Measurements from ENCODE around the gene CHPT1. TPM values are rescaled to one million over a fixed set of nuclear protein-coding genes. Genes with fewer than 3 reads are reported as not detected.

Gene CHPT1
- total RNA-seq: 38.9 and 53.0 TPM in 2 replicates

DNA sequence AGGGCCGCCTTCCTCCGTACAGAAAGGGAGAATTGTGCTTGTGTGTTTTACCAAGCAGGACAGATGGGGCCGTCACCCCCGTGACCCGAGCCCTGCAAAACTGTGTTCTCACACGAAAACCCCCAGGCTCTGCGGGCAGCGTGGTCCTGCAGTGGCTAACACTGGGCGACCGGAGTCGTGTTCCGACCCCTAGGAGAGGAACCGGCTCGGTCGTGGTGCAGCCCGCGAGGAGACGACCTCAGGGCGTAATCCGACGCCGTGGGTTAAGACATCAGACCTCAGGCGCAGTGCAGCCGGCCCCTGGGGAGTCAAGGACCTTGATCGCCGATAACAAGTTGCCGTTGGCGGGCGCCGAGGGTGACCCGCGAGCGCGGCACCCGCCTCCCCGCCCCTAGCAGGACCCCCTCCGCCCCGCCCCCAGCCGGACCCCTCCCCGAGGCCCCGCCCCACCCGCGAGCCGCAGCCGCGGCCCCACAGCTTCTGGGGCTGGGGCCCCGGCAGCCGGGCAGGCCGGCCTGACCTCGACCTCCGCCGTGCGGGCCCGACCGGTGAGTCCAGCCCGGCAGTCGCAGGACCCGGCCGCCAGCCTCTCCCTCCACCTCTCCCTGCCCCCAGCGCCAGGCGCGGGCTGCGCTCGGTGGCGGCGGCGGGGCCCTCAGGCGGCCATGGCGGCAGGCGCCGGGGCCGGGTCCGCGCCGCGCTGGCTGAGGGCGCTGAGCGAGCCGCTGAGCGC, at the start of gene CHPT1:
CHPT1 (plus strand) TSS at position 444 of the 733 bp plus-strand sequence; CDS start at position 666, 222 bp downstream.

DNA sequence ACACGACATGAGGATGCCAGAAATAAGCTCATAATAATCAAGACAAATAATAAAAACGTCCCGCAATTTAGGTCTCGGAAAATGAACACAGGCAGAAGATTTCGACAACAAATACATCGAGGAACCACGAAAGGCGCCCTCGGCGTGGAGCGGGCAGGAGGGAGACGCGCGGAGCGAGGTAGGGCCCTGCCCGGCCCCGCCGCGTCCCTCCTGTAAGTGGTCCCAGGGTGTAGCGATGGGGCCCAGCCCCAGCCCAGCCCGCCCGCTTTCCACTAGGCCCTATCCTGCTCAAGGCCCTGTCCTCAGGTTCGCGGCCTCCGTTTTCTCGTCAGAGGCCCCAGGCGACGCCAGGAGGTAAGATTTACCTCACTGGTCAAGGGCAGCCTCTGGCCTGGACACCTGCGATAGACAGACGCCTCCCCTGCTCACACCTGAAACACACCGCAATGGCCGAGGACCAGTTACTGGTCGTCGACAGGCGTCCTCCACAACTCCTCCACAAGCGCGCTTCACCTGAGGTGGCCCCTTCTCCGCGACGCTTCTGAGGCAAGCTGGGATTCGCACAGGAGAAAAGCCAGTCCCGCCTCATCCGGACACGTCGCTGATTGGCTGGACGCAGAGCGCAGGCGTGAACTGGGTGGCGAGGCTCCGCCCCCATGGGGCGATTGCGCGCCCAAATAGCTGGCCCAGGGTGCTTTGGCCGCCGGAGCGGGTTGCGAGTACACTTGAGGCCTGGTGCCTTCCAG, 41.7 kb downstream of the CHPT1 start, which contains the start of gene SYCP3:
SYCP3 (minus strand) TSS at position 543 of the 746 bp plus-strand sequence. CDS start 1,527 bp downstream, outside the sequence.

Other genes with a start within 250 kb of the CHPT1 start
- not detected in 2 replicates for gene SPIC, start 222.3 kb upstream of the CHPT1 start, total RNA-seq
- not detected in 2 replicates for gene MYBPC1, start 102.7 kb upstream of the CHPT1 start, total RNA-seq
- under 0.01 and 0.85 TPM in 2 replicates for gene SYCP3, start 41.8 kb downstream of the CHPT1 start, total RNA-seq
- 33.5 and 121 TPM in 2 replicates for gene GNPTAB, start 133.3 kb downstream of the CHPT1 start, total RNA-seq
- 21.9 and 132 TPM in 2 replicates for gene DRAM1, start 179.9 kb downstream of the CHPT1 start, total RNA-seq

All from regular cardiac myocyte (primary cell).